ENCODE data around the gene GEMIN5. TPM values are rescaled to one million over a fixed set of nuclear protein-coding genes. Genes with fewer than 3 reads are reported as not detected.
A peak's percentile ranks its signal among the peaks of the same experiment; 100 is the strongest.

GEMIN5 gene
- total RNA-seq, 1 donor from 2014 or later, result 21.9 TPM

GRCh38 chr5:154857530-154858296 is 80.3 kb downstream of the GEMIN5 start:
- no peak for TF ChIP-seq CTCF (IDR thresholded peaks at IDR 0.05; ENCODE audit: unreplicated experiment)
- Mint-ChIP-seq H3K27ac (peak overlapping the region; percentile 100), H3K4me1 (ENCODE audit: low read depth) (peaks cover 24% of the 10 kb centered on the region), H3K9me3 (ENCODE audit: low read depth) (no peaks in the 10 kb centered on the region), H3K36me3 (ENCODE audit: insufficient read depth) (peaks cover under 1% of the 10 kb centered on the region), H3K4me3 (ENCODE audit: low read depth) (peak overlapping the region; percentile 90), H3K27me3 (no peaks in the 10 kb centered on the region)
- peak; percentile 83 for DNase-seq (ENCODE audit: low spot score, unreplicated experiment)

- H3K4me3 Mint-ChIP-seq (ENCODE audit: low read depth), result no peak overlapping the region
Measured at GRCh38 chr5:154851351-154851750, 86.7 kb downstream of the GEMIN5 start.

GRCh38 chr5:154850255-154851062 is 87.6 kb downstream of the GEMIN5 start, which contains the start of gene FAXDC2:
TSS of gene FAXDC2 (minus strand) at chr5:154850603. CDS start at chr5:154838178, 12,425 bp downstream.
- no peaks in the 10 kb centered on the region for H3K27me3 Mint-ChIP-seq
- peak within 1 kb of the TSS; percentile 77 for H3K4me3 Mint-ChIP-seq (ENCODE audit: low read depth)
- peak; percentile 26 for DNase-seq (ENCODE audit: low spot score, unreplicated experiment)
- peak within 1 kb of the TSS; percentile 93 for H3K27ac Mint-ChIP-seq
- no peaks in the 10 kb centered on the region for H3K9me3 Mint-ChIP-seq (ENCODE audit: low read depth)
- TF ChIP-seq CTCF (IDR thresholded peaks at IDR 0.05; ENCODE audit: unreplicated experiment), result no peak
- peaks cover 18% of the 10 kb centered on the region for H3K4me1 Mint-ChIP-seq (ENCODE audit: low read depth)
- no peaks in the 10 kb centered on the region for H3K36me3 Mint-ChIP-seq (ENCODE audit: insufficient read depth)

More at GRCh38 chr5:154851351-154851750, 86.7 kb downstream of the GEMIN5 start:
- Mint-ChIP-seq H3K9me3 (ENCODE audit: low read depth) (no peaks in the 10 kb centered on the region), H3K4me1 (ENCODE audit: low read depth) (peaks cover 18% of the 10 kb centered on the region), H3K27me3 (no peaks in the 10 kb centered on the region), H3K27ac (peak overlapping the region; percentile 41), H3K36me3 (ENCODE audit: insufficient read depth) (no peaks in the 10 kb centered on the region)
- TF ChIP-seq CTCF (IDR thresholded peaks at IDR 0.05; ENCODE audit: unreplicated experiment), result no peak
- DNase-seq (ENCODE audit: low spot score, unreplicated experiment), result no peak

- Mint-ChIP-seq H3K9me3 (ENCODE audit: low read depth) (no peaks in the 10 kb centered on the region), H3K27me3 (no peaks in the 10 kb centered on the region), H3K4me3 (ENCODE audit: low read depth) (peak overlapping the region; percentile 77)
Measured at GRCh38 chr5:154849791-154850201, 88.2 kb downstream of the GEMIN5 start.

More at GRCh38 chr5:154849791-154850201, 88.2 kb downstream of the GEMIN5 start:
- TF ChIP-seq CTCF (IDR thresholded peaks at IDR 0.05; ENCODE audit: unreplicated experiment), result no peak
- DNase-seq (ENCODE audit: low spot score, unreplicated experiment), result no peak
- H3K4me1 Mint-ChIP-seq (ENCODE audit: low read depth), result peaks cover 21% of the 10 kb centered on the region
- H3K27ac Mint-ChIP-seq, result peak overlapping the region; percentile 93
- H3K36me3 Mint-ChIP-seq (ENCODE audit: insufficient read depth), result no peaks in the 10 kb centered on the region

Measured in progenitor cell of endocrine pancreas (in vitro differentiated cells).